ENCODE data around the gene RYR2. TPM values are rescaled to one million over a fixed set of nuclear protein-coding genes. Genes with fewer than 3 reads are reported as not detected.

The RYR2 gene
- total and polyA plus RNA-seq, 7 donors: under 0.01 to 22.4 (median 6.1) TPM

DNA sequence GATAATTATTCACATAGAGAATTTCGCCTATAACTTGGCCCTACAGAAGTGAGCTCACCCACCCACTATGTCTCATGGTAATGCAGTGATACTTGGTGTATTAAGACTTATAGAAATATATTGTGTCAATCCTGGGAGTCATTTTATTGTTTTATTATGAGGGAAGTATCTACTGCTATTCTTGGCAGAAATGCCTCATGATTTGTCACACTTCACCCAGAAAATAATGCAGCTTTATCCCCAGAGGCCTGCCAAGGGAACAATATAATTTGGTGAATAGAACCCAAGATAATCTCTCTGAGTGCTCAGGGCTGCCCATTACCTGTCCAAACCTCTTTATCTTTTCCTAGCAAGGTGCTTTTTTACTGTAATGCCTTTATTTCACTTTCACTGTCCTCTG is 750.7 kb downstream of the RYR2 start:
- intact Hi-C loops (cut with DNase I): no loop called here
- Histone ChIP-seq H3K9me3 (no peaks in the 10 kb centered on the region), H3K36me3 (peaks cover 0 to 17% (median 0%) of the 10 kb centered on the region in 4 donors), H3K4me3 (no peak overlapping the region), H3K4me1 (no peaks in the 10 kb centered on the region), H3K27ac (no peak overlapping the region), H3K27me3 (no peaks in the 10 kb centered on the region)
- no peak for DNase-seq
- TF ChIP-seq POLR2A (IDR thresholded peaks at IDR 0.05): no peak
- TF ChIP-seq, protein P1, sequence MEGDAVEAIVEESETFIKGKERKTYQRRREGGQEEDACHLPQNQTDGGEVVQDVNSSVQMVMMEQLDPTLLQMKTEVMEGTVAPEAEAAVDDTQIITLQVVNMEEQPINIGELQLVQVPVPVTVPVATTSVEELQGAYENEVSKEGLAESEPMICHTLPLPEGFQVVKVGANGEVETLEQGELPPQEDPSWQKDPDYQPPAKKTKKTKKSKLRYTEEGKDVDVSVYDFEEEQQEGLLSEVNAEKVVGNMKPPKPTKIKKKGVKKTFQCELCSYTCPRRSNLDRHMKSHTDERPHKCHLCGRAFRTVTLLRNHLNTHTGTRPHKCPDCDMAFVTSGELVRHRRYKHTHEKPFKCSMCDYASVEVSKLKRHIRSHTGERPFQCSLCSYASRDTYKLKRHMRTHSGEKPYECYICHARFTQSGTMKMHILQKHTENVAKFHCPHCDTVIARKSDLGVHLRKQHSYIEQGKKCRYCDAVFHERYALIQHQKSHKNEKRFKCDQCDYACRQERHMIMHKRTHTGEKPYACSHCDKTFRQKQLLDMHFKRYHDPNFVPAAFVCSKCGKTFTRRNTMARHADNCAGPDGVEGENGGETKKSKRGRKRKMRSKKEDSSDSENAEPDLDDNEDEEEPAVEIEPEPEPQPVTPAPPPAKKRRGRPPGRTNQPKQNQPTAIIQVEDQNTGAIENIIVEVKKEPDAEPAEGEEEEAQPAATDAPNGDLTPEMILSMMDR (IDR thresholded peaks at IDR 0.05): no peak
- TF ChIP-seq POLR2AphosphoS5 (IDR thresholded peaks at IDR 0.05): no peak
- TF ChIP-seq EP300 (IDR thresholded peaks at IDR 0.05): no peak
- WGBS, 2 donors: 26 to 71% methylated on average over 1 of the region's 1 CpG

GRCh38 chr1:237794071-237794470 is 752.1 kb downstream of the RYR2 start:
- peaks cover 0 to 13% (median 0%) of the 10 kb centered on the region in 4 donors for H3K36me3 ChIP-seq
- H3K4me3 ChIP-seq: no peak overlapping the region
- no peak overlapping the region for H3K27ac ChIP-seq
- intact Hi-C loops (cut with DNase I): no loop called here
- H3K27me3 ChIP-seq: no peaks in the 10 kb centered on the region
- no peak for DNase-seq
- 20 to 40% methylated on average over 3 of the region's 3 CpGs for WGBS, 2 donors
- no peaks in the 10 kb centered on the region for H3K9me3 ChIP-seq
- H3K4me1 ChIP-seq: no peaks in the 10 kb centered on the region
- TF ChIP-seq POLR2AphosphoS5 (IDR thresholded peaks at IDR 0.05) (no peak), EP300 (IDR thresholded peaks at IDR 0.05) (no peak), POLR2A (IDR thresholded peaks at IDR 0.05) (no peak)
- TF ChIP-seq, protein P1 (IDR thresholded peaks at IDR 0.05): no peak

DNA sequence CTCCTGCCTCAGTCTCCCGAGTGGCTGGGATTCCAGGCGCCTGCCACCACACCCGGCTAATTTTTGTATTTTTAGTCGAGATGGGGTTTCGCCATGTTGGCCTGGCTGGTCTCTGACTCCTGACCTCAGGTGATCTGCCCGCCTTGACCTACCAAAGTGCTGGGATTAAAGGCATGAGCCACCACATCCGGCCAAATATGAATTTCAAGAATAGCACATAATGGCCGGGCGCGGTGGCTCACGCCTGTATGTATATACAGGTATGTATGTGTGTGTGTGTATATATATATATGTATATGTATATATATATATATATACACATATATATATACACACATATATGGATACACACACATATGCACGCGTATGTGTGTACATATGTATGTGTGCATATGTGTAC is 753.6 kb downstream of the RYR2 start:
- no peak for TF ChIP-seq POLR2AphosphoS5 (IDR thresholded peaks at IDR 0.05)
- TF ChIP-seq EP300 (IDR thresholded peaks at IDR 0.05): no peak
- TF ChIP-seq POLR2A (IDR thresholded peaks at IDR 0.05): no peak
- TF ChIP-seq, protein P1 (IDR thresholded peaks at IDR 0.05): no peak
- 87 to 92% methylated on average over 13 of the region's 13 CpGs for WGBS, 2 donors

DNA sequence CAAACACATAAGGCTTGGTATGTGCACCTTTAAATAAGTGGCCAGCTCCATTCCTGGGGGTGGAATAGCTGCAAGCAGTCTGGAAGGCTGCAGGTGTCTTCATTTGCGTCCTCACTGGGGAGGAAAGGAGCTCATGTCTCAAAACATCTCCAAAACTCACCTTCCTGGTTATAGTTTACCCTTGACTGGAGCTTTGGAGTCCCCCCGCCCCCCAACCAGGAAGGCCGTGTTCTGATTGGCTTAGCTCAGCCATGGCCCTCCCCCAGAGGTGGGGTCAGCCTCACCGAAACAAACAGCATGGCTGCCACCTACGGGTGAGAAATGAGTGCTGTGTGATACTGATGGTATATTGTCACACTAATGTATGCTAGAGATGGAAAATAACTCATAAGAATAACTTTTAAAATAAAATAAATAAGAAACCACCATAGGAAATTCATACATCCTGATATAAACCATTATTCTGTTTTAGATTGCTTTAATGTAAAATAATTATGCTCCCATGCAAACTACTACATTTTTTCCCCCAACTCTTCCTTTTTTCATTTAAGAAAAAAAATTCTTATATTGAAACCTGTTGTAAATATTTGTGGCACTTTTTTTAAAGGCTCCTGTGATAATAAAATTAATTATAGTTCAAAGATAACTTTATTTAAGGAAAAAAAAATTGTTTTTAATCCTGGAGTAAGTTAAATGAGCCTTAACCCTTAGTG is 757.9 kb downstream of the RYR2 start:
- H3K9me3 ChIP-seq: no peaks in the 10 kb centered on the region
- H3K4me3 ChIP-seq: no peak overlapping the region
- no peaks in the 10 kb centered on the region for H3K27me3 ChIP-seq
- H3K4me1 ChIP-seq: no peaks in the 10 kb centered on the region
- intact Hi-C loops (cut with DNase I): no loop called here
- DNase-seq: no peak
- no peak overlapping the region for H3K27ac ChIP-seq
- H3K36me3 ChIP-seq: peaks cover 0 to 14% (median 0%) of the 10 kb centered on the region in 4 donors
- TF ChIP-seq EP300 (IDR thresholded peaks at IDR 0.05) (no peak), POLR2A (IDR thresholded peaks at IDR 0.05) (no peak), POLR2AphosphoS5 (IDR thresholded peaks at IDR 0.05) (no peak)
- TF ChIP-seq, protein P1 (IDR thresholded peaks at IDR 0.05): peak in 1 of 4 experiments; percentile 14
- WGBS, 2 donors: 17 to 73% methylated on average over 5 of the region's 5 CpGs

More for the DNA sequence above, 753.6 kb downstream of the RYR2 start:
- intact Hi-C loops (cut with DNase I): no loop called here
- H3K9me3 ChIP-seq: no peaks in the 10 kb centered on the region
- DNase-seq: no peak
- no peaks in the 10 kb centered on the region for H3K27me3 ChIP-seq
- H3K36me3 ChIP-seq: peaks cover 0 to 13% (median 0%) of the 10 kb centered on the region in 4 donors
- H3K27ac ChIP-seq: no peak overlapping the region
- H3K4me1 ChIP-seq: no peaks in the 10 kb centered on the region
- H3K4me3 ChIP-seq: no peak overlapping the region
